Right forelimb (tissue), 1 donor: ENCODE measurements around the gene GPR61.
A peak's percentile ranks its signal among the peaks of the same experiment; 100 is the strongest.

Experiments
- DNase-seq: peaks from one replicate; pipeline ENCODE4 v3.0.0-alpha.2; 2018

The GPR61 gene

GRCh38 chr1:109509176-109510134, 30.2 kb upstream of the GPR61 start, which contains the start of gene AMIGO1:
AMIGO1 (minus strand) TSS chr1:109509727; CDS start chr1:109508912, 815 bp downstream.
- DNase-seq: peak; percentile 82

DNA sequence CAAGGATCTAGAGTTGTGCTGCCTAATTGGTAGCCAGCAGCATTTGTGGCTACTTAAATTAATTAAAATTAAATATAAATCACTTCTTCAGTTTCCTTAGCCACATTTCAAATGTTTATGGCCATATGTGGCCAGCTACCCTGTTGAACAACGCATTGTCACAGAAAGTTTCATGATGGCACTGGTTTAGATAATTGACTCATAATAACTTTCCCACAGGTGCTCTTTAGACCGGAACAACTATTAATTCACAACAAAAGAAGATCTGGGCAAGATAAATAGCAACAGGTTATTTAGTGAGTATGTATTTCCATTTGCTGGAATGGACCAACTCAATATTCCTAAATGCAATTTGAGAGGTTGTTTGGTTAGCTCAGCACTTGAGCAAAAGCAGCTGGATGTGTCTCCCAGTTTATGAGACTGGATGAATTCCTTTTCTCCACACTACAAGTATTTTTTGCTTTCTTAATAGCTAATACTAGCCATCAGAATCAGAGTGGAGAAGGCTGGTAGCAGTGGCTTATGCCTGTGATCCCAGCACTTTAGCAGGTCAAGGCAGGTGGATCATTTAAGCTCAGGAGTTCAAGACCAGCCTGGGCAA, 26.5 kb upstream of the GPR61 start:
- no peak for DNase-seq

DNA sequence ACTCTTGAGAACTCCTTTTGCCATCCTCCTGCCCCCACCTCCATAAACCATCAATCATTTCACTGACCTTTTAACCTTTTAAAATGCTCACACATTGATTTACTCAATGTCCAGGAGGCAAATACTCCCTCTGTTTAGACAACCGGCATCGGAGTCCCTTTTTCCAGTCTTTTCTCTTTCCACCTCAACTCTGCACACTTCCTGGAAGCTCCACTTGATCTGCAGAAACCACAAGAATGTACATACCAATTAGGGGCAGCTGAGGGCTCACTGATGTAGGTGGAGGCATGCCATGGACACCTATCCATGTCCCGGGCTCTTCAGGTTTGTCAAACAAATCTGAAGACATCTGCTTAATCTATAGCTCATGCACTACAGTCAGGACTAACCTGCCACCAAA, 24.8 kb upstream of the GPR61 start:
- no peak for DNase-seq

GRCh38 chr1:109516872-109517271, 22.8 kb upstream of the GPR61 start:
- DNase-seq: no peak

GRCh38 chr1:109517337-109517736, 22.3 kb upstream of the GPR61 start:
- no peak for DNase-seq

DNA sequence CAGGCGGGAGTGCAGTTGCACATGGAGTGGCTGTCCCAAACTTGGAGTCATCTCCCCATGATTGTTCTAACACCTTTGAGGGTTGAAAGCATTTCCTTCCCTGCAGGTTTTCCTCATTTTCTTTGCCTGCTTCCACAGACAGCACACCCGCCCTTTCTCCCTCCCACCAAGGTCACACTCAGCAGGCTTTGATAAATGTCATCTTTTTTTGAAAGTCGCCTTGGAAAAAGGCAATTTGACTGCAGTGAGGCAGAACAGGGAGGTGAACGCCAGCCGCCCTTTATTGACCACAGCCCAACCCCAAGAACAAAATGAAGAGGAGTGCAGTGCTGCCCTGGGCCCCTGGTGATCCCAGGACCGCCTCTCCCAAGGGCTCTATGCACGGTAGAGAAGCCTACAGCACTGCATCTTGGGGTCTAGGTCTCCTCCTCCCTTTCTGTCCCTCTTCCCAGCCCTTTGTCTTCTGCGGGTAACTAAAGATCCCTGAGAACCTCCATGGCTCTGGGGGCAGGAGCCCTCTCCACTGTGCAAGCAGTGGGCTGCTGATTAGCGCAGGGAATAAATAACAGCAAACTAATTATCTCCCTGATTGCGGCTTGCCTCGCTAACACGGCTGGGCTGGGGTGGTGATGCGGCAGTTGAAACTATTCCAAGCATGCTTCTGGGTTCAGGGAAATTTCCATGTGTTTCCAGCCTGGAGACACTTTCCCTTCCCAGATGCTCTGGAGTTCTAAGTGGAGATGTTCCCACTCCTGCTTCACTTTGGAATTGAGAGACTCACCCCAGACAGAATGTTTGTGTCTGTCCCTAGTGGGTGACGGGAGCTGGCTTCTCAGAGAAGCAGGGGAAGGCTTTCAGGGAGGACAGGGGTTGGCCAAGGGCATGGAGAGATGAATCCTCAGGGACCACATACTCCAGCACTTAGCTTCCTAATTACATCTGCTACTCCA, 18.4 kb upstream of the GPR61 start:
- no peak for DNase-seq

DNA sequence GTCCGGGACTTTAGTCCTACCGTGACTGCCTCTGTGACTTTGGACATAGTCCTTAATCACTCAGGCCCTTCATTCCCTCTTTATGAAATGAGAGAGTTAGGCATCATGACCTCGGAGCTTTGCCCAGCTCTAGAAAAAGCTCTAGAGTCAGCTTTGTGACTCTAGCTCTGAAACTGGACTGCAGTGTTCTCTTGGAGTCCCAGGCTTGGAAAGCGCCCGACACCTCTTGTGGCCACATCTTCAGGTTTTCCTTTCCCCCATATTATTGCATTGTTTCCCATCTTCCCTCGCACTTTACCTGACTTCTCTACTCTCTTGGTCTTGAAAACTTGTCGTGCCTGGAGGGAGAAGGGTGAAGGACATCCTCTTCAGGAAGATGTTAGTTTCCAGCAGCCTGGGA, 17.6 kb upstream of the GPR61 start:
- DNase-seq: no peak

GRCh38 chr1:109523706-109524105, 16.0 kb upstream of the GPR61 start:
- DNase-seq: no peak

DNA sequence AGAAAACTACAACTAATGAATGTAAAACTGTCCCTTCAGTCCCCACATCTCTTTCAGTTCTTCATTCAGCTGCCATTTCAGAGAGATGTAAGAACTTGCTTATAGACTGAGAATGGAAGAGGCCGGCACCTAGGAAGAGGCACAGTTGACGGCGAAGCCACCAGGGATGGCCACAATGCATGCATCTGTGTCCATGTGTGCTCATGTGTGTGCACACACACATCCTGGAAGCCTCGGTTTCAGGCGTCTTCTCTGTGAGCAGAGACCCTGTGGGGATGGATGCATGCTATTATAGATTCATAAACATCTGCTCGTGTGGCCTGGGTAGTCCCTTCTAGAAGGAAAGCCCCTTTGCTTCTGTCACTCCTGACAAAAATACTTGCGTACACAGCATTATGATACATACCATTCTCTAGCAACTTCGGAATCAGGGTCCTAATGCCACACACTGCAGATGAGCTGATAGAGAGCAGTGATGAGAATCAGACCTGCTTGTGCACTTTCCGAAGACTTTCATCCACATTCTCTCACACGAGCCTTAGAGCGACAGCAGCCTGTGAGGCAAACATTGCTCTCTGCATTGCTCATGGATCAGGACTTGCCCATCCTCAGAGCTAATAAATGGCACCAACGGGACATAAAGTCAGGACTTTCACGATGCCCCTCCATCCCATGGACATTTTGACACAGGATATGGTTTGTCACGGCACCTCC, 12.4 kb upstream of the GPR61 start:
- no peak for DNase-seq

DNA sequence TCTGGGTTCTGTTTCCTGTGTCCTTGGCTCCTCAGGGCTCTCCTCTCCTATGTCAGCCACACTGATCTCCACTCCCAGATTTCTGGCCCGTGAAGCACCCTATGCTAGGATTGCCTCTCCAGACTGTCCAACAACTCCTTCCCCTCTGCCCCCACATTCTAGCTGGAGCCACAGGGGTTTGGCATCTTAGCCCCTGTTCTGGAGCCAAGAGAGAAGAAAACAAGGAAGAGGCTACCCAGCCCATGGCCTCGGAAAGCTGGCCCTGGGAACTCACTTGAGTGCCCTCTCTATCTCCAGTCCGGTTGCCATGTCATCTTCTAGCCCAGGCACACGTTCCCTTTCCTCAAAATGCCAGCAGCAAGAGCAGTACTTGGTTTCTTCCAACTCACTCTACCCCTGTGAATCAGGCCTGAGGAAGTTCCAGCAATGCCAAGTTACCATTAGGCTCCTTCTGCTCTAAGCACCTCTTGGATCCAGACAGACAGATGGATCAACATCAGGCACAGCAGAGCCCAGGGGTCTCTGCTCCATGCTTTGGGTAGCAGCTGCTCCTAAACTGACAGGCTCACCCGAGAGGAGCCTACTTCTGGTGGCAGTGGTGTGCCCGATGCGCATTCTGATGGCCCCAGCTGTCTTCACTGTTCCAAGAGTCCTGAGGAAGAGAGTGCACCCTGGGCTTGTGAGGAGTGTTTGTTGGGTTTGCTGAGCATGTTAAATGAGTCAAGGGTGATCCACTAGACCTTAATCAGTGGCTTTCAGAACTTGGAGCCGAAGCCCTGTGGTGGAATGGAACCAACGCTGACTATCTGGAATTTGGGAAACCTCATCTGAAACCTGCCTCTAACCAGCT, 11.6 kb upstream of the GPR61 start:
- DNase-seq: no peak

- no peak for DNase-seq
These were observed 11.0 kb upstream of the GPR61 start for GRCh38 chr1:109528712-109529111.

- peak; percentile 61 for DNase-seq
These were observed 9.7 kb upstream of the GPR61 start for GRCh38 chr1:109529881-109530456.

DNA sequence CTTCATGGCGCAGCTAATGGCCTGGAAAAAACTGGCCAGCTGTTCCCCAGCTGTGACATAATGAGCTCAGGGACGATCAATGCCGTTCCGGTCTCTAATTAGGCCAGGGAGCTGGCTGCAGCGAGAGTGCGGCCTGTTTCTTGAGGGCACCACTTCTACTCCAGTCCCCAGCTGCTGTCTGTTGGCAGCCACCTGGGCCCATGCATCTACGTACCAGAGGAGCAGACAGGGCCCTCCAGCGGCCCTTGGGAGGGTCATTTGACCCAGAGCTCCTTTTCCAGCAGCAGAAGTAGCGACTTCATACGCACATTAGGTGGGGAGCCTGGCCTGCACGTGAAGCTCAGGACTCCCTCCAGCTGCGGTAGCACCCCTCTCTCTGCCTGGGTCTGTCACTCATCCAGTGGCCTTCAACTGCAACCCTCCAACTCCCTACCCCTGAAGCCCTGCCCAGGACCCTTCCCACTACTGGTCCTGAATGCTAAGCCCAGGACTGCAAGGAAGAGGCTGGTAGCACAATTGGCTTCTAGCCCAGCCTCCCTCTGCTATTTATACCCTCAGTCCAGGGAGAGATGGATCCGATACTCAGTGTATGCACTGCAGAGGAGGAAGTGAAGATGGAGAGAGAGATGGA, 9.1 kb upstream of the GPR61 start:
- peak; percentile 74 for DNase-seq

GRCh38 chr1:109531380-109531779, 8.3 kb upstream of the GPR61 start:
- no peak for DNase-seq

DNA sequence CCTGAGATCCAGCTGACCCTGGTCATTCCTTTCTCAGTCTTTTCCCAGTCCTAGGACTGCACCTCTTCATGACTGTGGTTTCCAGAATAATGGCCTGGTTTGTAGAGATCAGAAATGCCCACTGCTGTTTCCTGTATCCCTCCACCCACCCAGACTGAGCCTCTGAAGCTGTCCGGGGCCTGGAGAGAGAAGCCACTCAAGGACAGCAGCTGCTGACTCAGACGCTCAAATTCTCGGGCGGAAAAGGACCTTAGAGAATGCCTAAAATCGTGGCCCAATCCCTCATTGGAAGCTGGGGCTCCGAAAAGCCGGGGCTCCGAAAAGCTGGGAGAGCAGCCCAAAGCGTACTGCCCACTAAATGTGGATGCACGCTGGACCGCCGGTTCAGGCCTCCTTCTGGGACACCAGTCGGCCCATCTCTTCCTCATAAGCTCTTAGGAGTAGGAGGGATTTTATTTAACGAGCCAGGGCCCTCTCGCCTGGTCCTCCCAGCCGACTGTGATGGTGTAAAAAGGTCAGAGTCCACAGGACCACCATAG, 7.8 kb upstream of the GPR61 start:
- no peak for DNase-seq

DNA sequence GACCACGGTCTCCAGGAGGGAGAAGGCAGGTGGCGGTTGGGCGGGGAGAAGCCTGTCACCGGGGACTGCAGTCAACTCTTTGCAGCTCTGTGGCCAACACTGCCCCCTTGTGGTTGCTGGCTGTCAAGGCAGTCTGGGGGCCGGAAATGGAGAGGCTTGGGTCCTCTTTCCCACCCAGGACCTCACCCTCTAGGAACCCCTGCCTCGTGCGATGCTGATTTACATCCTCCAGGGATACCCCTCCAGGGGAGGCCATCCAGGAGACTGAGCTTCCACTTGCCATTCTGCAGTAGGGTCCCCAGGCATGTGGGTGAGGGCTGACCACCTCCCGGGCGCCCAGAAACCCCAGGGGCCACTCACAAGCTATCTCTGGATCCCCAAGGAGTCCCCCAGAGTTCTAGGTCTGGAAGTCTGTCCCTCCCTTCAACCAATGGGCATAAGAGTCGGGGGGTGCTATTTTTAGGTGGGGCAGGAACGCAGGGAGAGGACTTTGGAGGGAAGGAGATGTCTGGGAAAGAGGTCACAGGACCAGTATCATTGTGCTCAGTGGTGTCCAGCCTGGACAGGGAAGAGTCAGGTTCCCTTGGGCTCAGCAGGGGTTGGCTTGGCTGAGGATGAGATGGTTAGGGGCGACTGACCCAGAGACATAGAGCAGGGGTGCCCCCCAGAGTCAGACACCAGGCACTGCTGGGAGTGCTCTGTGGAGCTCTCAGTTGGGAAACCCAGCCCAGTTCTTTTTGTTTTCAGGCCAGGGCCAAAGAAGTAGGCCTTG, 7.1 kb upstream of the GPR61 start:
- DNase-seq: peak; percentile 92

DNA sequence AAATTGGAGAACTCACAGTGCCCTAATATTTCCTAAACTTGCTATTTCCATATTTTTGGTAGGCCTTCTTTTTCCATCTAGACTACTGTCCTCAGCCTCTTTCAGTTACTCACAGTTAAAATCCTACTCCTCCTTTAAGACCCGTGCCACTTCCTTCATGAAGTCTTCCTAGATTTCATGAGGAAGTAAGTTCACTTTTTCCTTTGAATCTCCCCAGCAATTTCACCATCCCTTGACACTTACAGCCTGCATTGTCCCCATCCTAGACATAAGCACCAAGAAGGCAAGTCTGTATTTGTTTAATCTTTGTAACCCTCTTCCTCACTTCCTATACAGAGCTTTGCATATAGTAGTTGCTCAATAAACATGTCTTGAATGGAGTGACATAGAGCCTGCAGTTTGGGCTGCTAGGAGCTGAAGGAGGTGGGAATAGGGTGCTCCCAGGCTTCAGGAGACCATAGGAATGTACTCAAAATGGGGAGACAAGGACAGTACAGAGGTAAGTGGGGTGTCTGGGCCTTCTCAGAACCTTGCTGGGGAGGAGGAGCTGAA, 5.3 kb upstream of the GPR61 start:
- DNase-seq: no peak

DNA sequence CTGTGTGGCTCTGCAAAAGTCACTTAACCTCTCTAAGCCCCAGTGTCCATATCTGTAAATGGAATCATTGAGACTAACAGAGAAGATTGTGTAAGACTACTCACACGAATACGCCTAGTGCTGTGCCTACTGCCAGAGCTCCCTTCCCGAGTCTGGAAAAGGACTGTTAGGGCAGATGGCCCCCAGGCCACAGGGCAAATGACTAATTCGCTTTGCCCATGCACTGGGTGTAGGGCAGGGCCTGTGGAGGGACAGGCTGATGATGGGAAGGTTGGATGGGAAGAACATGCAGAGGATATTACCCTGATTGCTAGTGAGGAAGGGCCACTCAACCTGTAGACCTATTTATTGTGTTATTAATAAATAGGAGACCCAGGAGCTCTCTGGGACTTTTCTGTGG, 4.2 kb upstream of the GPR61 start:
- DNase-seq: no peak

- DNase-seq: no peak
These were observed 3.6 kb upstream of the GPR61 start for GRCh38 chr1:109535971-109536491.
